HG02938 (cell line): Measurements from ENCODE around the gene MYCBPAP.

Source experiments
- ATAC-seq: cut with Tn5 transposase; IDR thresholded peaks from one replicate; pipeline ENCODE4 v1.9.1; 2021; ENCODE audit warnings: mild to moderate bottlenecking, moderate library complexity; ENCODE audit not compliant: unreplicated experiment

The MYCBPAP gene

GRCh38 chr17:50568659-50569058 lies 60.4 kb downstream of the MYCBPAP start:
- no peak for ATAC-seq

- ATAC-seq: no peak
Measured at GRCh38 chr17:50569592-50569991, 61.4 kb downstream of the MYCBPAP start.

- no peak for ATAC-seq
Measured at GRCh38 chr17:50570032-50570431, 61.8 kb downstream of the MYCBPAP start.

- ATAC-seq: no peak
Measured at GRCh38 chr17:50570528-50570927, 62.3 kb downstream of the MYCBPAP start.

- no peak for ATAC-seq
Measured at GRCh38 chr17:50571681-50572080, 63.4 kb downstream of the MYCBPAP start.

GRCh38 chr17:50572541-50572940 lies 64.3 kb downstream of the MYCBPAP start:
- no peak for ATAC-seq

GRCh38 chr17:50573866-50574611 lies 65.8 kb downstream of the MYCBPAP start:
- no peak for ATAC-seq

- ATAC-seq: no peak
Measured at GRCh38 chr17:50575581-50576210, 67.5 kb downstream of the MYCBPAP start.

- ATAC-seq: no peak
Measured at GRCh38 chr17:50576864-50577263, 68.6 kb downstream of the MYCBPAP start.

GRCh38 chr17:50577451-50577954 lies 69.3 kb downstream of the MYCBPAP start:
- no peak for ATAC-seq

- no peak for ATAC-seq
Measured at GRCh38 chr17:50578173-50578572, 69.9 kb downstream of the MYCBPAP start.

- no peak for ATAC-seq
Measured at GRCh38 chr17:50579399-50579798, 71.2 kb downstream of the MYCBPAP start.

GRCh38 chr17:50580646-50581045 lies 72.4 kb downstream of the MYCBPAP start:
- no peak for ATAC-seq
